Panc1 (cell line): ENCODE data around the gene FOS. TPM values are rescaled to one million over a fixed set of nuclear protein-coding genes. Genes with fewer than 3 reads are reported as not detected.

Experiments
- ATAC-seq: fragments of 200-7000 bp; cut with Tn5 transposase; 2 replicates; pipeline ENCODE4 v1.9.1; 2020; ENCODE audit warnings: mild to moderate bottlenecking, moderate library complexity
- BruUV-seq: library from RNA; stranded (reverse); fragments of 400-500 nt; replicated peaks from 2 replicates; lab custom pipeline; 2021; lab: Mats Ljungman, UMichigan
- CTCF ChIA-PET: fragments of 300-600 bp; sonication (Branson Sonifier 250); formaldehyde crosslinking; loops from one replicate; lab custom pipeline; 2022; ENCODE audit warnings: antibody characterized with exemption; lab: Charles Lee
- POLR2A ChIA-PET: fragments of 300-600 bp; sonication (Branson Sonifier 250); formaldehyde crosslinking; loops from one replicate; lab custom pipeline; 2022; ENCODE audit warnings: antibody characterized with exemption; lab: Charles Lee
- DNase-seq: peaks from one replicate; pipeline ENCODE4 v3.0.0-alpha.2; 2010; ENCODE audit warnings: low read depth, low spot score
- H3K27ac ChIP-seq: 2 replicates; pipeline ENCODE4 v1.5.1; 2011; ENCODE audit warnings: mild to moderate bottlenecking, low read length, inconsistent platforms
- H3K27me3 ChIP-seq: fragments of 200-500 bp; sonication (Bioruptor generic); 2 replicates; pipeline ENCODE4 v1.6.0; 2014; ENCODE audit warnings: low read length, inconsistent platforms; ENCODE audit not compliant: control insufficient read depth, insufficient read depth
- H3K36me3 ChIP-seq: fragments of 200-500 bp; sonication (Bioruptor generic); 2 replicates; pipeline ENCODE4 v1.5.1; 2014; ENCODE audit warnings: inconsistent platforms, mild to moderate bottlenecking, low read length, moderate library complexity; ENCODE audit not compliant: control insufficient read depth, insufficient read depth
- H3K4me1 ChIP-seq: 2 replicates; pipeline ENCODE4 v1.5.1; 2011; ENCODE audit warnings: inconsistent platforms, mild to moderate bottlenecking, low read length, moderate library complexity; ENCODE audit not compliant: control insufficient read depth, insufficient read depth
- H3K4me3 ChIP-seq, 2 experiments: 2 replicates each; pipeline ENCODE4 v1.5.1; 2011 to 2012; ENCODE audit warnings: low read depth in 2 of 2, low read length in 2 of 2, mild to moderate bottlenecking in 2 of 2, inconsistent platforms in 1 of 2, moderate library complexity in 1 of 2
- H3K9me3 ChIP-seq: fragments of 200-500 bp; sonication (Bioruptor generic); 2 replicates; pipeline ENCODE4 v1.5.1; 2014; ENCODE audit warnings: low read depth, mild to moderate bottlenecking, inconsistent platforms, low read length, moderate library complexity; ENCODE audit not compliant: control insufficient read depth, insufficient read depth
- CTCF ChIP-seq: fragments of 450-650 bp; IDR thresholded peaks from 2 replicates; pipeline ENCODE4 v1.5.1; 2017; ENCODE audit warnings: mild to moderate bottlenecking
- POLR2AphosphoS5 ChIP-seq: IDR thresholded peaks from 2 replicates; pipeline ENCODE4 v1.6.1; 2012; ENCODE audit warnings: mild to moderate bottlenecking, low read depth, low read length, moderate library complexity
- REST ChIP-seq, 2 experiments: IDR thresholded peaks; 2 replicates each; pipeline ENCODE4 v1.6.1; 2011 to 2012; ENCODE audit warnings: low read depth in 2 of 2, control low read depth in 1 of 2, low read length in 1 of 2, mild to moderate bottlenecking in 1 of 2, moderate library complexity in 1 of 2; ENCODE audit not compliant: insufficient read depth in 1 of 2
- SIN3A ChIP-seq: IDR thresholded peaks from 2 replicates; pipeline ENCODE4 v1.6.1; 2012; ENCODE audit warnings: low read depth, mild to moderate bottlenecking, low read length, moderate library complexity, borderline replicate concordance; ENCODE audit not compliant: insufficient read depth
- TCF7L2 ChIP-seq: IDR thresholded peaks from 2 replicates; pipeline ENCODE4 v1.6.1; 2011; ENCODE audit warnings: mild to moderate bottlenecking, low read depth, low read length, inconsistent platforms
- in situ Hi-C: cut with HindIII; loops from 2 replicates; pipeline ENCODE4 v1.10.0; 2016; ENCODE audit warnings: low sequenced_read_pairs, low pct_unique_long_range_greater_than_20kb
- intact Hi-C: fragments of 100-400 bp; cut with micrococcal nuclease; formaldehyde crosslinking; loops from one replicate; pipeline ENCODE4 v1.10.0; 2022; ENCODE audit not compliant: unreplicated experiment
- total RNA-seq: library from RNA; stranded (reverse); gene quantifications from one replicate; pipeline ENCODE4 v1.2.1, GENCODE V29; 2021; ENCODE audit not compliant: unreplicated experiment

The FOS gene
- total RNA-seq, 1 experiment from 2014 or later = 26.8 TPM

- Histone ChIP-seq H3K9me3 (no peaks in the 10 kb centered on the region), H3K27ac (no peak overlapping the region; the same call in 1 of the 2 replicates), H3K4me3 (peak overlapping the region; percentile 61 to 76), H3K4me1 (no peaks in the 10 kb centered on the region), H3K36me3 (peaks cover 6% of the 10 kb centered on the region; the same call in 1 of the 2 replicates), H3K27me3 (no peaks in the 10 kb centered on the region)
- BruUV-seq = no TSS peak
- ChIA-PET CTCF (no interaction called here), POLR2A (no interaction called here)
- TF ChIP-seq POLR2AphosphoS5 (no peak), CTCF (no peak), TCF7L2 (no peak), REST (IDR thresholded peaks at IDR 0.05; ENCODE audit: insufficient read depth in 1 of 2, low read depth in 2 of 2, low read length in 1 of 2) (no peak), SIN3A (no peak)
- in situ Hi-C loops (no loop called here), intact Hi-C loops (no loop called here)
- ATAC-seq (no peak), DNase-seq (no peak)
These were observed 630 bp downstream of the FOS start for GRCh38 chr14:75279153-75279762.

GRCh38 chr14:75279763-75280290 lies 1.2 kb downstream of the FOS start:
- in situ Hi-C loops = no loop called here
- Histone ChIP-seq H3K36me3 (peaks cover 6% of the 10 kb centered on the region; the same call in 1 of the 2 replicates), H3K27me3 (no peaks in the 10 kb centered on the region), H3K4me1 (no peaks in the 10 kb centered on the region), H3K27ac (no peak overlapping the region), H3K9me3 (no peaks in the 10 kb centered on the region), H3K4me3 (peak overlapping the region; percentile 61 to 76)
- no TSS peak for BruUV-seq
- CTCF ChIA-PET = no interaction called here
- no peak for DNase-seq
- POLR2A ChIA-PET = no interaction called here
- no peak for ATAC-seq
- TF ChIP-seq TCF7L2 (no peak), SIN3A (no peak)
- intact Hi-C loops = no loop called here

- no peaks in the 10 kb centered on the region for H3K9me3 ChIP-seq
- H3K4me3 ChIP-seq = peak overlapping the region in 1 of 2 experiments; percentile 76; a peak in 2 of 4 replicates
- POLR2A ChIA-PET = no interaction called here
- intact Hi-C loops = no loop called here
- BruUV-seq = no TSS peak
- no peak overlapping the region for H3K27ac ChIP-seq
- no peaks in the 10 kb centered on the region for H3K27me3 ChIP-seq
- DNase-seq = no peak
- no peak for ATAC-seq
- CTCF ChIA-PET = interaction anchor here (0.6 kb wide), 1 partner anchor 236 kb away, joined by 3 read pairs; no protein-coding TSS in a partner anchor
- TF ChIP-seq REST (IDR thresholded peaks at IDR 0.05; ENCODE audit: insufficient read depth in 1 of 2, low read depth in 2 of 2, low read length in 1 of 2) = no peak
- TF ChIP-seq POLR2AphosphoS5 = no peak
- TF ChIP-seq SIN3A = no peak
- no peak for TF ChIP-seq TCF7L2
- no peak for TF ChIP-seq CTCF
- H3K4me1 ChIP-seq = no peaks in the 10 kb centered on the region
- peaks cover 6% of the 10 kb centered on the region; the same call in 1 of the 2 replicates for H3K36me3 ChIP-seq
- in situ Hi-C loops = no loop called here
These were observed 1.7 kb downstream of the FOS start for GRCh38 chr14:75280291-75280830.
